ENCODE measurements around the gene PSMD10.

PSMD10 gene

GRCh38 chrX:108081110-108081509, 10.2 kb downstream of the PSMD10 start:
- in situ Hi-C loops (cut with MboI; ENCODE audit: low sequenced_read_pairs) = no loop called here

DNA sequence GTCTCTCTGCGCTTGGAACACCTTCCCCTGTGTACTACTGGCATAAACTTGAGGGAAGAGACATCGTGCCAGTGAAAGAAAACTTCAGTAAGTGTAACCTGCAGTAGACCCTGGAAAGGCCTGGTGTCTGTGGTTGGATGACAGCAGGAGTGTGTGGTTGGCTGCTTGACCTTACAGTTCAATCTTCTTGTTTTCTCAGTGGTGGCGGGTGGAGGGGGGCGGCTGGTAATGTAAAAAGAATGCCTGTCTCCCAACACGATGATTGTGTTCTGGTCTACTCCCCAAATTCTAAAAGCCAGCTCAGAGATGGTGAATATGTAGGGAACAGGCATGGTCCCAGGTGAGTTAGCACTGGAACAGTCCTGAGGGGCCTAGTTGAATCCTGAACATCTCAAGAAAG, 18.6 kb downstream of the PSMD10 start:
- in situ Hi-C loops (cut with MboI; ENCODE audit: low sequenced_read_pairs) = no loop called here

DNA sequence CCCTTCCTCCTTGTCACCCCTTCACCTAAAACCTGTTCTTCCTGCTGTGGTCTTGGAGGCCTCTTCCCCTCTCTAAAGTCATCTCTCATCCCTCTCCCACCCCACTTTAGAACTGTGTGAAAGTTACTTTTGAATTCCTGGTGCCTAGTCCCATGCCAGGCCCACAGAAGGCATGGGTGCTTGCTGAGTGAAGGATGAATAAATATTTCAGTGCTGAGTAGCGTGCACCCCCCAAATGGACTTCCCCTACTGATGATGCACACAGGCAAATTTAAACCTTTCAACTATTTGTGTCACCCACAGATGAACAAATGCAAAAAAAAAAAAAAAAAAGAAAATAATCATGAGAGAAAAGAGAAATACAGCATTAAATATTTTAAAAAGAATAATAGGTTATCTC, 19.8 kb downstream of the PSMD10 start:
- in situ Hi-C loops (cut with MboI; ENCODE audit: low sequenced_read_pairs) = no loop called here

DNA sequence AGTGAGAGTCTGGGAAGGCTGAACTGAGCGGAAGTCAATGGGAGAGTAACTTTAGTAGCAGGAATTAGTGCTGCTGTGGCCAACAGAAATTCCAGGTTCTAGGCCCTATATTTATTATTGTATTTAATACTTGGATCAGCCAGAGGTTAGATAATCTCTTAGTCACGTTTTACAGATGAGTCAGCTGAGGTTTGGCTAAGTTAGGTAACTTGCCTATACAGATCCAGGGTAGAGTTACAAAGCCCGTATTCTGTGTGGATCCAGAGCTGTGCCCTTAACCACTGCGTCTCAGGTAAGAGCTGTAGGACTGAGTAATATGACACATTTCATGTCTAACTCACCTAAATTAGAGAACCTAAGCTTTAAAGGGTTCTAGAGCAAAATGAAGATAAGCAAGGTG, 20.5 kb downstream of the PSMD10 start:
- in situ Hi-C loops (cut with MboI; ENCODE audit: low sequenced_read_pairs) = no loop called here

- in situ Hi-C loops (cut with MboI; ENCODE audit: low sequenced_read_pairs) = no loop called here
Observed at GRCh38 chrX:108068121-108068520, 23.2 kb downstream of the PSMD10 start.

DNA sequence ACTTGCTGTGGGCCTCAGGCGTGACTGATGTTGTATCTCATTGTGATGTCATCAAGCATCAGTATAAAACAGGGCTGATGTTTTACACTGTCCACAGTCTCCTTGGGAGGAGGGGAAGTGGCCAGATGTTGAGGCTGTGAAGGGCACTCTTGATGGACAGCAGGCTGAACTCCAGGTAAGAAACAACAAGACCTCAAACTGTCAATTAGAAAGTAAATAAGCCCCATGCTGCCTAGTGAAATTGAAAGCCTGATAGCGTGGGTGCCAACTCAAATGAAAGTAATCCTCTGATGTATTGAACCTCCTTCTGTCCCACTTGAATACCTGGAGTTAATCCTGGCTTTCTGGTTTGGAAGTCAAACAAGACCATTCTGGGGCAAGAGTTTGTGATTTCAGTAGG, 26.7 kb downstream of the PSMD10 start:
- in situ Hi-C loops (cut with MboI; ENCODE audit: low sequenced_read_pairs) = no loop called here

GRCh38 chrX:108064001-108064400, 27.3 kb downstream of the PSMD10 start:
- in situ Hi-C loops (cut with MboI; ENCODE audit: low sequenced_read_pairs) = no loop called here

- in situ Hi-C loops (cut with MboI; ENCODE audit: low sequenced_read_pairs) = no loop called here
Observed at GRCh38 chrX:108059801-108060200, 31.5 kb downstream of the PSMD10 start.

- in situ Hi-C loops (cut with MboI; ENCODE audit: low sequenced_read_pairs) = no loop called here
Observed at GRCh38 chrX:108055546-108055945, 35.8 kb downstream of the PSMD10 start.

DNA sequence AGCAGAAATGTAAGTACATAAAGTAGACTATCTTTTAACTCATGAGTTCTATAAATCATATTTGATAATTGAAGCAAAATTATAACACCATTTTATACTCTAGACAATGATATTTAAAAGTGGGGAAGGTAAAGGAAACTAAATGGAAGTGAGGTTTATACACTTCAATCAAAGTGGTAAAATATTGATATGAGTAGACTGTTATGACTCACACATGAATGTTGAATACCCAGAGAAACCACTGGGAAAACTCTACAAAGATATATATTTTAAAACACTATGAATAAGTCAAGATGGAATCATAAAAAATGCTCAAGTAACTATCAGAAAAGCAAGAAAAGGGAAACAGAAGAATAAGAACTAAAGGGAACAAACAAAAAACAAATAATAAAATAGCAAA, 38.1 kb downstream of the PSMD10 start:
- in situ Hi-C loops (cut with MboI; ENCODE audit: low sequenced_read_pairs) = no loop called here

GRCh38 chrX:108049649-108050048, 41.7 kb downstream of the PSMD10 start:
- in situ Hi-C loops (cut with MboI; ENCODE audit: low sequenced_read_pairs) = no loop called here

GRCh38 chrX:108044554-108045256, 46.6 kb downstream of the PSMD10 start, which contains the start of gene VSIG1:
TSS of gene VSIG1 (plus strand) at chrX:108045065. CDS start at chrX:108045131, 66 bp downstream.
- in situ Hi-C loops (cut with MboI; ENCODE audit: low sequenced_read_pairs) = no loop called here

DNA sequence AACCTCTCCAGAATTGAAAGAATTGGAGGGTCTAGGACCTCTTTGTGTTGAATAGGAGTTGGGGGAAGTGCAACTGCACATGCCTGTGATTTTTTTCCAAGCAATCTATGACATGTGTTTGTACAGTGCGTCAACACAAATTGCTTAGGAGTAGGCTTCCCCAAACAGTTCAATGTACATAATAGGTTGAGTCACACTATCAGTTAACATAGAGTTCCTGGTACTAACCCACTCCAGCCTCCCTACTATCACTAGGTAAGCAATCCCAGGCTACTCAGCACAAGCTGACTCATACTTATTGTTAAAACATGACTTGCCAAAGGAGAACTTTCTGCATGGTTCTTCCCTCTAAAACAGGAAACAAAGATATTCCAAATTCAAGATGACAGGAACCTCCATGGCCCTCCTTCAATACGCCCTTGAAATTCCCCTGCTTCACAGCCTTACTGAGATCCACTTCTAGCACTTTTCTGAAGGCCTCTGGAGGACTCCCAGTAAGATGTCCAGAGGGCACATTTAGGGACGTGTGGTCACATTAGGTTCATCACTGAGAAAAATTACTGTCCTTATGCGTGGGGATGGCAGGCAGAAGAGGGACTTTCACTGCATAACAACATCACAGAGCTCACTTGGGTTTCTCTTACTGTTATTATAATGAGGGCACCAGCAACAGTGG, 54.9 kb downstream of the PSMD10 start:
- in situ Hi-C loops (cut with MboI; ENCODE audit: low sequenced_read_pairs) = no loop called here

DNA sequence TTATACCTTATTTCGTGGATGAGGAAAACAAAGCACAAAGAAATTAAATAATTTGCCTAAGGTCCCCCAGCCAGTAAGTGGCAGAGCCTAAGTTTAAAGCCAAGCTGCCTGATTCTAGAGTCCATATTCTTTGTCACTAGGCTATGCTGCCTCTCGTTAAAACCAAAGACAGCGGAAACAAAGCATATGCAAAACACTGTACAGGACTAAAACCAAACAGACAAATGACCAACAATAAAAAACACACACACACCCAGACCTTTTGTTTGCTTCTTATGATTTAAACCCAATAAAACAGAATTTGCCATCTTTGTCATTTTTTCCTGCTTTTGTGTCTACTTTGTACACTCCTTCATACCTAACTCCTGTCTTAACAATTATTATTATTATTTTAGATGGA, 56.6 kb downstream of the PSMD10 start:
- in situ Hi-C loops (cut with MboI; ENCODE audit: low sequenced_read_pairs) = no loop called here
